ENCODE results near the gene ANKRD18B.
"Not testable (repeated sequence)": the region's sequence is repeated elsewhere in the genome, so short reads cannot be mapped to it uniquely, and the experiment has no call there.

ANKRD18B gene

GRCh38 chr9:33523397-33524305, at the start of gene ANKRD18B:
Gene ANKRD18B (plus strand): TSS chr9:33524251. CDS start chr9:33524490, 239 bp downstream.
- peak; percentile 37 for DNase-seq (ENCODE audit: low spot score)

- no peak for DNase-seq (ENCODE audit: low spot score)
Observed at GRCh38 chr9:33475357-33475756, 48.7 kb upstream of the ANKRD18B start.

- DNase-seq (ENCODE audit: low spot score), result no peak
Observed at GRCh38 chr9:33476503-33476902, 47.5 kb upstream of the ANKRD18B start.

GRCh38 chr9:33480106-33480505, 43.9 kb upstream of the ANKRD18B start:
- no peak for DNase-seq (ENCODE audit: low spot score)

- DNase-seq (ENCODE audit: low spot score), result no peak
Observed at GRCh38 chr9:33480976-33481375, 43.1 kb upstream of the ANKRD18B start.

GRCh38 chr9:33485312-33485711, 38.7 kb upstream of the ANKRD18B start:
- not testable (repeated sequence) for DNase-seq (ENCODE audit: low spot score)

GRCh38 chr9:33489066-33489465, 35.0 kb upstream of the ANKRD18B start:
- no peak for DNase-seq (ENCODE audit: low spot score)

GRCh38 chr9:33493819-33494218, 30.2 kb upstream of the ANKRD18B start:
- DNase-seq (ENCODE audit: low spot score), result not testable (repeated sequence)

- DNase-seq (ENCODE audit: low spot score), result no peak
Observed at GRCh38 chr9:33498387-33498786, 25.7 kb upstream of the ANKRD18B start.

GRCh38 chr9:33506626-33507370, 17.3 kb upstream of the ANKRD18B start:
- DNase-seq (ENCODE audit: low spot score), result no peak

GRCh38 chr9:33510262-33511183, 13.5 kb upstream of the ANKRD18B start:
- DNase-seq (ENCODE audit: low spot score), result peak; percentile 21

GRCh38 chr9:33511184-33511517, 12.9 kb upstream of the ANKRD18B start:
- peak; percentile 5 for DNase-seq (ENCODE audit: low spot score)

- not testable (repeated sequence) for DNase-seq (ENCODE audit: low spot score)
Observed at GRCh38 chr9:33512535-33512934, 11.5 kb upstream of the ANKRD18B start.

- DNase-seq (ENCODE audit: low spot score), result not testable (repeated sequence)
Observed at GRCh38 chr9:33515342-33515995, 8.6 kb upstream of the ANKRD18B start.

GRCh38 chr9:33516397-33516796, 7.7 kb upstream of the ANKRD18B start:
- not testable (repeated sequence) for DNase-seq (ENCODE audit: low spot score)

GRCh38 chr9:33517373-33517772, 6.7 kb upstream of the ANKRD18B start:
- DNase-seq (ENCODE audit: low spot score), result peak; percentile 31

GRCh38 chr9:33517934-33518577, 6.0 kb upstream of the ANKRD18B start:
- DNase-seq (ENCODE audit: low spot score), result not testable (repeated sequence)

- DNase-seq (ENCODE audit: low spot score), result not testable (repeated sequence)
Observed at GRCh38 chr9:33521861-33522260, 2.2 kb upstream of the ANKRD18B start.

GRCh38 chr9:33524306-33524947, 376 bp downstream of the ANKRD18B start:
- no peak for DNase-seq (ENCODE audit: low spot score)

- DNase-seq (ENCODE audit: low spot score), result not testable (repeated sequence)
Observed at GRCh38 chr9:33528069-33528468, 4.0 kb downstream of the ANKRD18B start.

Data from CD4-positive, alpha-beta T cell treated with Interleukin-2 at 100 ng/mL for 4 hours (primary cell).